Measurements from ENCODE around the gene OR2AG1.
A peak's percentile ranks its signal among the peaks of the same experiment; 100 is the strongest.
"Not testable (repeated sequence)": the region's sequence is repeated elsewhere in the genome, so short reads cannot be mapped to it uniquely, and the experiment has no call there.

Gene OR2AG1

DNA sequence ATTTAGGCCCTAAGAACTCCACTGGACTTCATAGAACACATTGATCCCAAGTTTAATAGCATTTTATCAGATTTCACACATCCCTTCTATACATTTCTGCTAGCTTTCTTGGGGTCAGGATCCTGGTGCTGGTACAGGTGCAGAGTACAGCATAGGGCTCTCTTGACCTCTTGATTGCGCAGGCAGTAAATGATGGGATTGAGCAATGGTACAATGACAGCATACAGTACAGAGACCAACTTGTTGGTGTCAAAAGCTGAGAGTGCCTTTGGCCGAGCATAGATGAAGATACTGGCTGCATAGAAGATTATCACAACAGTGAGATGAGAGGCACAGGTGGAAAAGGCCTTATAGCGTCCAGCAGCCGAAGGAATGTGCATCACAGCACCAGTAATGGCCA is 11.8 kb downstream of the OR2AG1 start:
- DNase-seq: no peak

DNA sequence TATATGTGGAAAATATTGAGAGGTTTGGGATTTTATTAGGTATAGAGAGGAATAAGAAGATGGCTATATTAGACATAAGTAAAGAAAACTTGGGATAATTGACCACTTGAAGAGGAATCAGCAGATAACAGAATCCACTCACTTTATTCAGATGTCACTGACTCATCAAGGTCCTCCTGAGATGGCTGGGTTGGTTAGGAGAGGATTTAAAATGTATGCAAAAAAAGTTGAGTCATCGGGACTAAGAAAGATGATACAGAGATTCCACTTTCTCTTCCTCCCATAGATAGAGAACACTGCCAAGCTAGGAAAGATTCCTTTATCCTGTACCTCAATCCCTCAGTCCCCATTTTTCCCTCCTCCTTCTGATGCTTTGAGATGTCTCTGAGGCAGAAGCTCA is 16.6 kb downstream of the OR2AG1 start, which contains the start of gene OR6A2:
Gene OR6A2 (minus strand): TSS at position 288 of the 400 bp plus-strand sequence. CDS start 3,981 bp downstream, outside the sequence.
- no peak for DNase-seq

DNA sequence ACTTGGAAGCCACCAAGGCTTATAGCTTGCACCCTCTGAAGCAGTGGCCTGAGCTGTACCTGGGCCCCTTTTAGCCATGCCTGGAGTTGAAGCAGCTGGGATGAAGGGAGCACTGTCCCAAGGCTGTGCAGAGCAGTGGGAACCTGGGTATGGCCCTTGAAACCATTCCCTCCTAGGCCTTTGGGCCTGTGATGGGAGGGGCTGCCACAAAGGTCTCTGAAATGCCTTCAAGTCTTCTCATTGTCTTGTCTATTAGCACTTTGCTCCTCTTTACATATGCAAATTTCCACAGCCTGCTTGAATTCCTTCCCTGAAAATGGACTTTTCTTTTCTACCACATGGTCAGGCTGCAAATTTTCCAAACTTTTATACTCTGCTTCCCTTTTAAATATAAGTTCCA is 18.3 kb downstream of the OR2AG1 start:
- DNase-seq: not testable (repeated sequence)

DNA sequence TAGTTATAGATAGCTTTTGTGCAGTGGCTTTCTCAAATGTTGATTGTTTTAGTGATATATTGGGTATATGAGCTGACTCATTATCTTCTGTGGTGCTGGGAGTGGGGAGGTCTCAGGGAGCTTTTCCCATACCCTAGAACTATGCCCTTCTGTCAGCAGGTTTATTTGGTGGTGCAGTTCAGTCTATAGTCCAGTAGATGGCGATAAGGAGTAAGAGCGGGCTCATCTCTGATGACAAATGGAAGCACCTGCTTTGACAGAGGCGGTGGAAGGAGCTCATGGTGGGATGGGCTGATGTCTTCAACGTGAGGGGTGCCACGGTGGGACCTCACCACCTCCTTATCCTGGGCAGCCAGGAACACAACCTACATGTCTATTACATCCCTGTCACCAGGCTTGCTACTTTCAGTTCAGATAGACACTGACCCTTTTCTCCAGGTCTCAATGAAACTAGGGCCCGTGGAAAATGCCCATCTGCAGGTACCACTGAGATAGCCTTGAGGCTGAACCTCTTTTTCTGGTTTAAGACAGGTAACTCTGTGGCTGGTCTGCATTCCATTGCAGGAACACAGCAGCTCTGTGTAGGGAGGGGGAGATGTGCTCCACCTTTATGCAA is 29.7 kb downstream of the OR2AG1 start:
- DNase-seq: peak; percentile 50

DNA sequence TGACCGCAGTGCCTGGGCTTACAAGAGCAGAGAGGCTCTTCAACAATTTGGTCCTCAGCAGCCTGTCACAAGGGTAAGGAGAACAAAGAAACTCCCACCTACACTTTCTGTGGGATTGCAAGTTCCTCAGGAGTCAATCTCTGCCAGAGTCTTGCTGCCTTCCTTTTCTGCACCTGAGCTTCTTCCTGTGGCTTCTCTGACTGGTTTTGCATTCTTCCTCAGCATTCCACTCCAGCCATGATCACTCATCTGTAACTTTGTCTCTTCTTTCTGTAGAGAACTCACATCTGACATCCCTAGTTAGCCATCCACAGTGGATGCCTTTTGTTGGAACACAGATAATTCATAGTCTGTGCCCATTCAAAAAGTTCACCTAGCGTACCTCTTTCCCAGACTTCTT is 30.8 kb downstream of the OR2AG1 start:
- no peak for DNase-seq

DNA sequence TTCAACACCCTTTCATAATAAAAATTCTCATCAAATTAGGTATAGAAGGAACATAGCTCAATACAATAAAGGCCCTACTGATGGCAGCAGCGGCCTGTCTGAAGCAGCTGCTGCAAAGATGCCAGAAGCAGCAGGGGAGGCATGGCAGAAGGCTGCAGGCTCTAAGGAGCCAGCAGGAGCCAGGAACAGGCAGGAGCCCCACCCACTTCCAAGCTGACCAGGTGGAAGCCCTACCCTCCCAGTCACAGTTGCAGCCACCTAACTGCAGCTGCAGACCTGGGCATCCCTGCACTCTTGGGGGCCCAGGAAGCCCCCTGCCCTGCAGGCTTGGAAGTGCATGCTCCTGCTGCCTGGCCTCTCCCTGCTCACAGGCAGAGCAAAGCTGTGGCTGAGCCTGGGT is 34.9 kb downstream of the OR2AG1 start:
- DNase-seq: no peak

DNA sequence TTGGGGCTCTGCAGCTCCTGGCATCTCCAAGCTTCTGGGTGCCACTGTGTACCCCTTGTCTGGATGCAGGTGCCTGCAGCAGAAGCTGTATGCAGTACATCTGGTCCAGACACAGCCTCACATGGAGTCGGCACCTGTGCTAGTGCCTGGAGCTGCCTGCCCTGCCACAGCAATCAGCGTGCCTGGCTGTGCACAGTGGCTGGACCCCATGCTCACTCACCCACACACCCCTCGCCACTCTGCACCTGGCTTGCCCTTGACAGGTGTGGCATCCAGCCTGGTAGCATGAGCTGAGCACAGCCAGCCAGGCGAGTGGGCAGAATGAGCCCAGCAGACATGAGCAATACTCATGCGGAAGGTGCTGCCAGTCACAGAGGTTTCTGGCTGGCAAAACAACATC is 36.1 kb downstream of the OR2AG1 start:
- no peak for DNase-seq

DNA sequence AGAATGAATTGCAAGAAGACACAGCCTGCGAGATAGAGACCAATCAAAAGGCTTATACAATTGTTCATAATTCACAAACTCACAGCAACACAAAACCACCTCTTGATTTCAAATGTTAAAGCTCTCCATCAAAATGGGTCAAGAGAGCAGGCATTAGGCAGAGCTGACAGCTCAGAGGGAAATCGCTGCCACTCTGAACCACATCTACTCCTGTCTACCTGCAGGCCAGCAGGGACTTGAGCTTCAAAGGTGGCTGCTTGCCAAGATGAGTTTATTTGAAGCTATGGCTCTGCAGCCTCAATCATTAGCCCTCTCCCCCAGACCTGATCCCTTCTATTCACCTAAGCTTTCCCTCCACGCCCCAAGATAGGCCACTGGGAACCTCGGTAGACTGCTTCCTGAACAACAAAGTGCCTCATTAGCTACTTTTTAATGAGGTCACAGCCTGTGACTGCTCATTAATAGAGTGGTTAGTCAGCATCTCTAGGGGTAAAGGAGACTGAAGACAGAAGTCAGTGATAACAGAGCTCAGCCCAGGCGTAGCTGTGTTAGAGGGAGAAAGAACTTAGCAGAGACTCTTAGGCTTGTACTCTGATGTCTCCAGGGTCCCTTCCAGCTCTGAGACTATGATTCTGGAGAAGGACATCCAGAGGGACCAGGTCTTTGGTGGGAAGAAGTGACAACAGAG is 41.5 kb downstream of the OR2AG1 start:
- no peak for DNase-seq

DNA sequence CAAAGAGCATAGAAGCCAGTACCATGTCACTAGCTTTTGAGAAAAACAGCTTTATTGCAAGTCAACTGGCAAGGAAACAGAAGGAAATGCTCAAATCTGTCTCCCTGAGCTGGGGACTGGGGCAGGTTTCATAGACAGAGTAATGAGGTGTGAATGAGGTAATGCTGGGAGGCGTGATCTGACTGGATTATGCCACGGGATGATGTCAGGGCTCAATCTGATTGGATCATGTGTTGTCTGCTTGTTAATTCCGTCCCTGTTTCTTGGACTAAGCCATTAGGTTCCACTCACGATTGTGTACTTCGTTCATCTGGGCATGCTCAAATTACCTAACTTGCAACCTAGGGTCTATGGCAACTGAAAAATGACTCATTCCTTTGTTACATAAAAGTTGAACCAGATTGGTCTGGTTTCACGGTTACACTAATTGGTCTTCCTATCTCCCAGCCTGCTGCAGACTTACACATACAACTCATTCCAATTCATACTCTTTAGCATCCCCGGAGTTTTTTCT is 42.5 kb downstream of the OR2AG1 start:
- no peak for DNase-seq

DNA sequence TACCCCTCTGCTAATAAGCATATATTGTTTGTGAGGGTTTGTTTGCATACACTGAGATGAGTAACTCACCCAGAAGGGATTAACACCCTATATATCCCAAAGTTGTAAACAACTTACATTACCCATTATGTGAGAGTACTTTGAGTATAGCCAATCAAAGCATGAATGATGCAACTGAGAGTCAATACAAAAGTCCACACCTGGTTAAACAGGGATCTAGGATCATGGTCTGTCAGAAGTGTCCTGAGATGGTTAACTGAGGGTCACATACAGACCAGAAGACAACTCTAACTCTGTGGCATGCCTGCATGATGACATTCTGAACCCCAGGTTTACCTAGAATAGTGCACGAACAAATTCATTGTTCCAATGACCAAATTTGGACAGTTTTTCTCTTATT is 45.3 kb downstream of the OR2AG1 start:
- DNase-seq: no peak

DNA sequence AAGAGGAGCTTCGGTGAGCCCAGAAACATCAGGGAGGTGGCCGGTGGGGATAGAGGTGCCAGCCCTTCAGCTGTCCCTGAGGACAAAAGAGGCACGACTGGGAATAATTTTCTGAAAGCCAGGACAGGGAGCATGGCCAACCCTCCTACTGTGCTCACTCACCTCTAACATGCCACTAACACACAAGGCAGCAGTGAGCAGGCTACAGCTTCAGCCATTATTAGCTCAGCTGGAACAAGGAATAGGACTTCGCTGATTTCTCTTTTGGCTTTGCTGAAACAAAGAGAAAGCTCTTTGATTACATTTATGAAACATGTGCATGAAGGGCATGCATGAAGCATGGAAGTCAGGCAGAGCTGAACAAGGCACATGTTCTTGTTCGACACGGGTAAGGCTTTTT is 50.5 kb downstream of the OR2AG1 start:
- no peak for DNase-seq

DNA sequence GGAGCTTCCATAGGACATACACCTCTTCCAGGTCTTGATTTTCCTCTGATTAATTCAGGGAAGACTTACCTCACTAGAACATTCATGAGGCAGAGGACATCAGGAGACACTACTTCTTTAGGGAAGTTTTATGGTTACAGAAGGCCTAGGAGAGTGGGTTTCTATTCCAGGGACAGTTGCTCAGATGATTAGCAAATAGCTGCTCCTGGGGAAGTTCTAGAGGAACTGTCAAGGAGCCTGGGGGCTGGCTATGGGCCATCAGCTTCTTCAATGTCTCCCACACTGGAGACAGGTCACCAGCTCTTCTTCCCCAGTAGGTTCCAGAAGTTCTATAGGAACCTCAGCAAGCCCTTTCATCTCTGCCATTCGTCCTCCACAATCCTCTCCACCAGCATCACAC is 51.2 kb downstream of the OR2AG1 start:
- no peak for DNase-seq
